NCI-H2196 (cell line): ENCODE measurements around the gene C4B.
"Not testable (repeated sequence)": the region's sequence is repeated elsewhere in the genome, so short reads cannot be mapped to it uniquely, and the experiment has no call there.

Experiments used
- DNase-seq: peaks from one replicate; lab custom pipeline; 2025; ENCODE audit not compliant: unreplicated experiment; lab: John Stamatoyannopoulos, UW

The C4B gene

GRCh38 chr6:32035283-32036013 is 20.9 kb downstream of the C4B start:
- not testable (repeated sequence) for DNase-seq

DNA sequence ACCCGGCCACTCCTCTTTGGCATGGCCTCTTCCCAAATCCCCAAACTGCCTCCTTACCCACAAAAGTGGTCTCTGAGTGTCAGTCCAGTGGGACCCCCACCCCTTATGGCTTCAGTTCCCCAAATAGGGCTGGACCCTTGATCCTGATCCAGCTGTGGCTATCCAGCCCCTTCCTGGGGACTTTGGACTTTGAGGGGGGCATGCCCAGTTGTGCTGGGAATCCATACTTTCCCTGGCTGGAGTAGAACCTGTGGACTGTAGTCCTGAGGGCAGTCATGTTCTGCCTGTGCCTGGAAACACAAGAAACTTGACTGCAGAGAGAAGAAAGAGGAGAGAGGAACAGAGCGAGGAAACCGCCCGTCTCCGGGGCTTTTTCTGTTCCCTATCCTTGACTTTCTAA is 22.5 kb downstream of the C4B start:
- DNase-seq, result not testable (repeated sequence)

DNA sequence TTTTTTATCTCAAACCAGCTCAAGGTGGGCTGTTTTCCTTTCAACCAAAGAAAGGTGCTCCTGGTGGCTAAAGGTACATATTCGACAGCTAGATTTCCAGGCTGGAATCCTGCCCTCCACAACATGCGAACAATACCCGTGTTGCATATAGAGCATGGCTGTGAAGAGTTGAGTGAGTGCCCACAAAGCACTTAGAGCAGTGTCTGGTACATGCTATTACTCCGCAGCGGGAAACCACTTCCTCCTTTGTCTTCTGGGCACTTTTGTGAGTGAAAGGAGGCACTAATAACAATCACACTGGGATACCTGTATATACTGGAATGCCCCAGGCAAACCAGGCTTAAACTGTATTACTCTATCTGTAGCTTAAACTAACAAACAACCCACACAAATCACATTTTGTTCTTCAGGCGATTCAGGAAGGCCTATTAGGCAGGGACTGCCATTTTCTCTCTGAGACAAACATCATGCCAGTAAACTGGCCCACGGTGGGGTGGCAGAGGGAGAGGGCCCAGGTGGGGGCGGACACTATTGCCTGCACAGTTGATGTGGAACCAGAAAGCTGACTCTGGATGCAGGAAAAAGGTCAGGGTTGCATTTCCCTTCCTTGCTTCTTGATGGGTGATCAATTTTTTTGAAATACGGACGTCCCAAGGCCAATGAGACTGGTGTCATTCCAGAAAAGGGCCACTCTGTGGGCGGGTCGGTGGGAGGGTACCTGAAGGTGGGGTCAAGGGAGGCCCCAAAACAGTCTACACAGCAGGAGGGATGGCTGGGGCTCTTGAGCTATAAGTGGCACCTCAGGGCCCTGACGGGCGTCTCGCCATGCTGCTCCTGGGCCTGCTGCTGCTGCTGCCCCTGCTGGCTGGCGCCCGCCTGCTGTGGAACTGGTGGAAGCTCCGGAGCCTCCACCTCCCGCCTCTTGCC is 23.3 kb downstream of the C4B start, which contains the start of gene CYP21A2:
Gene CYP21A2 (plus strand): TSS at position 818 of the 927 bp plus-strand sequence. CDS start 8 bp downstream, at position 826.
- DNase-seq, result not testable (repeated sequence)

- not testable (repeated sequence) for DNase-seq
Measured at GRCh38 chr6:32038878-32039277, 24.3 kb downstream of the C4B start.

- DNase-seq, result not testable (repeated sequence)
Measured at GRCh38 chr6:32039321-32040274, 25.0 kb downstream of the C4B start.

DNA sequence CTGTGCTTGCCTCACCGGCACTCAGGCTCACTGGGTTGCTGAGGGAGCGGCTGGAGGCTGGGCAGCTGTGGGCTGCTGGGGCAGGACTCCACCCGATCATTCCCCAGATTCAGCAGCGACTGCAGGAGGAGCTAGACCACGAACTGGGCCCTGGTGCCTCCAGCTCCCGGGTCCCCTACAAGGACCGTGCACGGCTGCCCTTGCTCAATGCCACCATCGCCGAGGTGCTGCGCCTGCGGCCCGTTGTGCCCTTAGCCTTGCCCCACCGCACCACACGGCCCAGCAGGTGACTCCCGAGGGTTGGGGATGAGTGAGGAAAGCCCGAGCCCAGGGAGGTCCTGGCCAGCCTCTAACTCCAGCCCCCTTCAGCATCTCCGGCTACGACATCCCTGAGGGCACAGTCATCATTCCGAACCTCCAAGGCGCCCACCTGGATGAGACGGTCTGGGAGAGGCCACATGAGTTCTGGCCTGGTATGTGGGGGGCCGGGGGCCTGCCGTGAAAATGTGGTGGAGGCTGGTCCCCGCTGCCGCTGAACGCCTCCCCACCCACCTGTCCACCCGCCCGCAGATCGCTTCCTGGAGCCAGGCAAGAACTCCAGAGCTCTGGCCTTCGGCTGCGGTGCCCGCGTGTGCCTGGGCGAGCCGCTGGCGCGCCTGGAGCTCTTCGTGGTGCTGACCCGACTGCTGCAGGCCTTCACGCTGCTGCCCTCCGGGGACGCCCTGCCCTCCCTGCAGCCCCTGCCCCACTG is 25.9 kb downstream of the C4B start:
- DNase-seq, result not testable (repeated sequence)

DNA sequence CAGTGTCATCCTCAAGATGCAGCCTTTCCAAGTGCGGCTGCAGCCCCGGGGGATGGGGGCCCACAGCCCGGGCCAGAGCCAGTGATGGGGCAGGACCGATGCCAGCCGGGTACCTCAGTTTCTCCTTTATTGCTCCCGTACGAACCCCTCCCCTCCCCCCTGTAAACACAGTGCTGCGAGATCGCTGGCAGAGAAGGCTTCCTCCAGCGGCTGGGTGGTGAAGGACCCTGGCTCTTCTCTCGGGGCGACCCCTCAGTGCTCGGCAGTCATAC is 26.4 kb downstream of the C4B start:
- not testable (repeated sequence) for DNase-seq

DNA sequence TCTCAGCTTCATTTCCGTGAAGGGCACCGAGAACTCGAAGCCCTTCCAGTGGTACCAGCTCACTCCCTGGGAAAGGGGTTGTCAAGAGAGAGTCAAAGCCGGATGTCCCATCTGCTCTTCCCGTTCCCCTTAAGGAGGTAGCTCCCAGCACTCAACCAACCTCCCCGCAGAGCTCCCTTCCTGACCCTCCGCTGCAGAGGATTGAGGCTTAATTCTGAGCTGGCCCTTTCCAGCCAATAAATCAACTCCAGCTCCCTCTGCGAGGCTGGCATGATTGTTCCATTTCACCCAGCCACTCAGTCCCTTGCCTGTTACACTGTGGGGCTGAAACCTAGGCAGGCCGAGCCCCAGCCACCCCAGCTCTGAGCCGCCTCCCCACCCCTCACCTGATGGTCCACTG is 26.8 kb downstream of the C4B start:
- DNase-seq, result not testable (repeated sequence)

DNA sequence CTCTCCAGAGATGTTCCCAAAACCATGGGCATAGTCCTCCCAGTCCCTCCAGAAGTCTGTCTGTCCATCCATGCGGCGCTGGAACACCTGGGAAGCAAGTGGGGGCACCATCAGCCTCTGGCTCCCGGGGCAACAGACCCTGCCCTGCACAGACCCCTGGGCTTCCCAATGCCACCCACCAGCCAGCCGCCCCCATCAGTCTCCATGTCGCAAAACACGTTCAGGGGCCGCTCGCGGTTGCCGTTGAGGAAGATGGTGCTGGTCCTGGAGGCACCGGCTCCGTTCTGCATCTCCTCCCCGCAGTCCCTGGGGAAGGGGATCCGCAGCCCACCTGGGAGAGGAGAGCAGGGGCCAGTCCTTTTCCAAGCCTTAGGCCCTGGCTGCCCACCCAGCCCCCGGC is 27.7 kb downstream of the C4B start:
- not testable (repeated sequence) for DNase-seq

DNA sequence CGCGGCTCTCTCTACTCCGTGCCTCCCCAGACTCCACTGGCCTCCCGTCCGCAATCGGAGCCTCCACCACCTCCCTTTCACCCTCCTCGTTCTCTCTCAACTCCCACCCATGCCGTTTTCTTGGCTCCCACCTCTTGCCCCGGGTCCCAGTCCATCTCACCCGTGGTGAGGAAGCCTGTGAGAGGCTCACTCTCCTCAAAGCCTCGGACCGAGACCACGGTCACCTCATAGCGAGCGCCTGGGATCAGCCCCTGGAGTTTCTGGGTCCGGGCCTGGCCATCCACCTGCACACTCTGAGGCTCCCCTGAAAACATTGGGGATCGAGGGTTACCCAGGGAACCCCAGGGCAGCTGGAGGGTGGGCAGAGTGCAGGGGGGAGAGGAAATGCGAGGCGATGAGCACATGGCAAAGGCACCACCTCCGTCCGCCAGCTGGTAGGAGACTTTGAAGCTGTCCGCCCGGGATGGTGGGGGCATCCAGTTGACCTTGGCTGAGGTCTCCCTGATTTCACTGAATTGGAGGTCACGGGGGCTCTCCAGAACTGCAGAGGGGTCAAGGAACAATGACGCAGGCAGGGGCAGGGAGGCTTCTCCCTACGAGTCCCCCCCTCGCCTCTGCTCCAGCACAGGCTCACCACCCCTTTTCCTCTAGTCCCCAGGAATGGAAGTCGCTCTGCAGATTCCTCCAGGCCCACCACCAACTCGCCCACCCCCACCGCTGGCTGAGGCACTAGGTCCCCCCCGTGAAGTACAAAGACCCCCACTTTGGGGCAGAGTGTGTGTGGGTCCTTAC is 29.2 kb downstream of the C4B start:
- not testable (repeated sequence) for DNase-seq

DNA sequence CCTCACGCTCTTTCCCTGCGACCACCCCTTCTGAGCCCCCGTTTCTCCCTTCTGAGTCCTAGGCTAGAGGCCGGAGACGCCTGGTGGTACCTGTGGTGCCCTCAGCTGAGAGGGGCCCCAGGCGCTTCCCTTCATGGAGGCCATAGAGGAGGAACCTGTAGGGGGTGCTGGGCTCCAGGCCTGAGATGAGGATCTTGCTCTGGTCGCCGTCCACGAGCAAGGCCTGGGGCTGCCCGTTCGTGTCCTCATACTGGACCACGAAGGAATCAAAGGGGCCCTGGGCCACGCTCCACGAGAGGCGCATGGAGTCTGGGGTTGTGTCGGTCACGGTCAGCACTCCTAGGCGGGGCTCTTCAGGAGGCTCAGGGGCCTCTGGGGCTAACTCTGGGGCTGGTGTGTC is 30.3 kb downstream of the C4B start:
- DNase-seq, result not testable (repeated sequence)

DNA sequence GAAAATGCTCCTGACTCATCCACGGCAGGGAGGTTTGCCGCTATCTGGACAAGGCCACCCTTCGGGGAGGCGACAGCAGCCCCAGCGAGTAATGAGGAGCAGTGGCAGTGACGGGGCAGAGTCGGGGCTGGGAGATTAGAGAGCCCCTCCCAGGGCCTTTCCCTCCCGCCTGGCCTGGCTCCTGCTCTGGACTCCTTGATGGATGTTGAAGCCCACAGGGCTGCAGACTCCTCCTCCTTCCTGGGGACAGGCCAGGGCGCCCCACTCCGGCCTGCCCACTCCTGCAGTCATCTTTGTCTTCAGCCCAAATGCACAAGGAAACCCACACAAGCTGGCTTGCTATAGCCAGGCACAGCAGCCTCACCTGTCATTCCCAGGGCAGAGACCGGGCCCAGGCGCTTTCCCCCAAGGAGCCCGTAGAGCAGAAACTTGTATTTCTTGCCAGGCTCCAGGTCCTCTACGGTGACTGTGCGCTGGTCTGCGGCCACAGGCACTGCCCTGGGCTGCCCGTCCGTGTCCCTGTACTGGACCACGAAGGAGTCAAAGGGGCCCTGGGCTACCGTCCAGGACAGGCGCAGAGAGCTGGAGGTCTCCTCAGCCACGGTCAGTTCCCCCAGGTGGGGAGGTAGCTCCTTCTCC is 31.3 kb downstream of the C4B start:
- no peak for DNase-seq

DNA sequence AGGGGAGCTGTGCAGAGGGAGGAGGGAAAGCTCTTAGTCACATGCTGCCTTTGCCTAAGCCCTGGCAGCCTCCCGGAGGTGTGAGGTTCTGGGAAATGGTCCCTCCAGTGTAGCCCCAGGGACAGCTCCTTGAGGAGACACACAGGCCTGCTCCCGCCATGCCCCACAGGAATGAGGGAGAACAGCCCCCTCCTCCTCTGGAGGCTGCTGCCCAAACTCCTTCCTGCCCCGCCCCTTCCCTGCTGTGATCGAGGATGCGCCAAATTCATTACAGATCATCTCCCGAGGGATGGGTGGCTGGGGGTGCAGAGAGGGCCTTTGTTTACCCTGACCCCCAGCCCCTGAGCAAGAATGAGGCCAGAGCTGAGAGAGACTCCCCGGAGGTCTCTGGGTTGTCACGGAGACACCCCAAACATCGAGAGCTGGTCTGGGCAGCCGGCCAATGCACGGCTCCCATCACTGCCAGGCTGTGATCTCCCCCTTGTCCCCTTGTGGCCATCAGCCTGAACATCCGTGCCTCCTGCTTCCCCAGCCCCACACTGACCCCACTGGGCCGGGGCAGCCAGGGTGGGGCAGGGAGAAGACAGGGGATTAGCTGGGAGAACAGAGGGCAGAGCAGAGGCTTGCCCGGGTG is 32.0 kb downstream of the C4B start:
- peak; percentile 19 for DNase-seq

- DNase-seq, result no peak
Measured at GRCh38 chr6:32047084-32047478, 32.5 kb downstream of the C4B start.

DNA sequence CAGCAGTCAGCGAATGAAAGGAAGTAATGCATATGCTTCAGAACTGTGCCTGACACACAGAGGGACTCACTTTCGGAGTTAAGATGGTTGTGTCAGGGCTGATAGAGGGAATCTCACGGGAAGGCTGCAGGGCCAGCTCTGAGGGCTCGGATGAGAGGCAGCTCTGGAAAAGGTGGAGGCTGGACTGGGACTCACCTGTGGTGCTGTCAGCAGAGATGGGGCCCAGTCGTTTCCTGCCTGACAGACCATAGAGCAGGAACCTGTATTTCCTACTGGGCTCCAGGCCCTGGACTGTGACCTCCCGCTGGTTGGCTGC is 32.9 kb downstream of the C4B start:
- DNase-seq, result no peak

GRCh38 chr6:32047855-32048766 is 33.5 kb downstream of the C4B start:
- peak; percentile 72 for DNase-seq

GRCh38 chr6:32049149-32049548 is 34.6 kb downstream of the C4B start:
- not testable (repeated sequence) for DNase-seq

GRCh38 chr6:32049736-32050135 is 35.1 kb downstream of the C4B start:
- DNase-seq, result not testable (repeated sequence)
